IMR-90 (cell line): ENCODE results near the gene LRATD1. TPM values are rescaled to one million over a fixed set of nuclear protein-coding genes. Genes with fewer than 3 reads are reported as not detected.

ENCODE experiments used
- ATAC-seq: fragments of 200-7000 bp; cut with Tn5 transposase; 2 replicates; pipeline ENCODE4 v1.9.1; 2020; ENCODE audit warnings: low read depth, mild to moderate bottlenecking, moderate library complexity
- BruUV-seq: library from RNA; stranded (reverse); fragments of 400-500 nt; replicated peaks from 2 replicates; lab custom pipeline; 2021; lab: Mats Ljungman, UMichigan
- CTCF ChIA-PET: fragments of 300-600 bp; formaldehyde crosslinking; extraction: SDS; loops from one replicate; lab custom pipeline; 2021; ENCODE audit warnings: antibody characterized with exemption; lab: Yijun Ruan, JAX
- POLR2A ChIA-PET: fragments of 300-600 bp; sonication (Branson Sonifier 250); formaldehyde crosslinking; loops from one replicate; lab custom pipeline; 2022; ENCODE audit warnings: antibody characterized with exemption; ENCODE audit not compliant: unreplicated experiment; lab: Charles Lee
- DNase-seq: peaks from one replicate; pipeline ENCODE4 v3.0.0; 2013
- H2AFZ ChIP-seq: replicated peaks from 2 replicates; pipeline ENCODE3; 2013; ENCODE audit warnings: low read length, mild to moderate bottlenecking; ENCODE audit not compliant: poor library complexity
- H2AK5ac ChIP-seq: 2 replicates; pipeline ENCODE4 v1.6.1; 2013; ENCODE audit warnings: low read depth, low read length, inconsistent platforms
- H2AK9ac ChIP-seq: replicated peaks from 2 replicates; pipeline ENCODE3; 2013; ENCODE audit warnings: mild to moderate bottlenecking, low read depth, low read length, moderate library complexity; ENCODE audit not compliant: poor library complexity
- H2BK120ac ChIP-seq: 2 replicates; pipeline ENCODE4 v1.6.1; 2013; ENCODE audit warnings: low read depth, low read length, inconsistent platforms
- H2BK15ac ChIP-seq: 3 replicates; pipeline ENCODE4 v1.6.1; 2013; ENCODE audit warnings: low read depth, low read length, inconsistent platforms
- H2BK20ac ChIP-seq: 2 replicates; pipeline ENCODE4 v1.6.1; 2013; ENCODE audit warnings: low read depth, mild to moderate bottlenecking, inconsistent platforms, low read length, moderate library complexity
- H2BK5ac ChIP-seq: 2 replicates; pipeline ENCODE4 v1.6.1; 2013; ENCODE audit warnings: mild to moderate bottlenecking, low read depth, low read length, inconsistent platforms; ENCODE audit not compliant: poor library complexity, severe bottlenecking
- H3K14ac ChIP-seq: replicated peaks from 2 replicates; pipeline ENCODE4 v1.6.1; 2013; ENCODE audit warnings: low read depth, low read length, inconsistent platforms
- H3K18ac ChIP-seq: 2 replicates; pipeline ENCODE4 v1.6.1; 2013; ENCODE audit warnings: low read depth, low read length, control low read depth
- H3K23ac ChIP-seq: 2 replicates; pipeline ENCODE4 v1.6.1; 2013; ENCODE audit warnings: low read depth, low read length, inconsistent platforms
- H3K27ac ChIP-seq: 2 replicates; pipeline ENCODE4 v1.5.1; 2013; ENCODE audit warnings: mild to moderate bottlenecking, control low read depth, low read length; ENCODE audit not compliant: insufficient read depth
- H3K27me3 ChIP-seq: 2 replicates; pipeline ENCODE4 v1.6.1; 2013; ENCODE audit warnings: low read length; ENCODE audit not compliant: control insufficient read depth, insufficient read depth
- H3K36me3 ChIP-seq: 2 replicates; pipeline ENCODE4 v1.6.1; 2013; ENCODE audit warnings: low read length, mixed read lengths; ENCODE audit not compliant: control insufficient read depth, insufficient read depth
- H3K4ac ChIP-seq: 2 replicates; pipeline ENCODE4 v1.6.1; 2013; ENCODE audit warnings: low read depth, low read length, inconsistent platforms
- H3K4me1 ChIP-seq: 2 replicates; pipeline ENCODE4 v1.6.1; 2013; ENCODE audit warnings: low read length, mixed read lengths; ENCODE audit not compliant: control insufficient read depth, insufficient read depth
- H3K4me2 ChIP-seq: 2 replicates; pipeline ENCODE4 v1.6.1; 2013; ENCODE audit warnings: low read depth, mild to moderate bottlenecking, control low read depth, low read length, moderate library complexity
- H3K4me3 ChIP-seq: 2 replicates; pipeline ENCODE4 v1.5.1; 2013; ENCODE audit warnings: low read depth, mild to moderate bottlenecking, control low read depth, low read length, moderate library complexity; ENCODE audit not compliant: insufficient read depth
- H3K56ac ChIP-seq: 2 replicates; pipeline ENCODE4 v1.6.1; 2013; ENCODE audit warnings: low read length, inconsistent platforms; ENCODE audit not compliant: insufficient read depth; ENCODE audit errors: extremely low read depth
- H3K79me1 ChIP-seq, 2 experiments: 2 replicates each; pipeline ENCODE4 v1.6.1; 2013; ENCODE audit warnings: low read length in 2 of 2, inconsistent platforms in 1 of 2, low read depth in 1 of 2
- H3K9ac ChIP-seq: 2 replicates; pipeline ENCODE4 v1.6.1; 2013; ENCODE audit warnings: low read depth, low read length, control low read depth
- H3K9me1 ChIP-seq: 2 replicates; pipeline ENCODE4 v1.6.1; 2013; ENCODE audit warnings: low read length, inconsistent platforms; ENCODE audit not compliant: insufficient read depth
- H3K9me3 ChIP-seq: 2 replicates; pipeline ENCODE4 v1.6.1; 2013; ENCODE audit warnings: low read length; ENCODE audit not compliant: control insufficient read depth, insufficient read depth
- H4K20me1 ChIP-seq: 2 replicates; pipeline ENCODE4 v1.6.1; 2013; ENCODE audit warnings: low read length, inconsistent platforms; ENCODE audit not compliant: insufficient read depth
- H4K5ac ChIP-seq: 2 replicates; pipeline ENCODE4 v1.6.1; 2013; ENCODE audit warnings: mild to moderate bottlenecking, low read depth, low read length, control low read depth
- H4K8ac ChIP-seq, 2 experiments: 2 replicates each; pipeline ENCODE4 v1.6.1; 2013; ENCODE audit warnings: low read depth in 2 of 2, low read length in 2 of 2, control low read depth in 1 of 2, inconsistent platforms in 1 of 2
- H4K91ac ChIP-seq: 2 replicates; pipeline ENCODE4 v1.6.1; 2013; ENCODE audit warnings: low read depth, low read length, inconsistent platforms; ENCODE audit not compliant: insufficient read depth
- CEBPB ChIP-seq: IDR thresholded peaks from 2 replicates; pipeline ENCODE4 v1.6.1; 2012; ENCODE audit warnings: low read depth, low read length, improper control_type of control experiment
- CTCF ChIP-seq: conservative IDR thresholded peaks from 2 replicates; pipeline ENCODE4 v1.5.1; 2012; ENCODE audit warnings: mild to moderate bottlenecking, low read depth, low read length, improper control_type of control experiment
- FOS ChIP-seq: fragments of 150-350 bp; IDR thresholded peaks from 2 replicates; pipeline ENCODE4 v1.6.1; 2016; ENCODE audit warnings: low read depth, low read length
- MAFK ChIP-seq: IDR thresholded peaks from 2 replicates; pipeline ENCODE4 v1.6.1; 2012; ENCODE audit warnings: low read depth, low read length, improper control_type of control experiment
- MAZ ChIP-seq: IDR thresholded peaks from 2 replicates; pipeline ENCODE4 v1.6.1; 2012; ENCODE audit warnings: low read depth, mild to moderate bottlenecking, low read length, improper control_type of control experiment, moderate library complexity, borderline replicate concordance
- MXI1 ChIP-seq: IDR thresholded peaks from 2 replicates; pipeline ENCODE4 v1.6.1; 2012; ENCODE audit warnings: low read depth, mild to moderate bottlenecking, low read length, moderate library complexity, borderline replicate concordance
- NFE2L2 ChIP-seq: fragments of 150-350 bp; IDR thresholded peaks from 2 replicates; pipeline ENCODE4 v1.6.1; 2016; ENCODE audit warnings: low read depth, mild to moderate bottlenecking, low read length
- POLR2A ChIP-seq: IDR thresholded peaks from 2 replicates; pipeline ENCODE4 v1.6.1; 2012; ENCODE audit warnings: mild to moderate bottlenecking, low read depth, low read length
- RAD21 ChIP-seq: IDR thresholded peaks from 2 replicates; pipeline ENCODE4 v1.6.1; 2012; ENCODE audit warnings: low read length, improper control_type of control experiment
- SMC3 ChIP-seq: fragments of 150-350 bp; IDR thresholded peaks from 2 replicates; pipeline ENCODE4 v1.6.1; 2016; ENCODE audit warnings: low read depth, mild to moderate bottlenecking, antibody characterized with exemption, low read length, moderate library complexity
- WGBS, 2 experiments: methylation state at CpG; one replicate each; pipeline versions ENCODE4 v1.1.5 to v1.1.7; 2013; ENCODE audit warnings: missing lambda C conversion rate in 2 of 2; ENCODE audit not compliant: insufficient read length in 1 of 2; ENCODE audit errors: extremely low coverage in 2 of 2; 5-methylcytosine and 5-hydroxymethylcytosine counted together
- dilution Hi-C: fragments of 300-500 bp; cut with HindIII; formaldehyde crosslinking; loops from one replicate; pipeline ENCODE4 v1.14.3; 2018; ENCODE audit warnings: low sequenced_read_pairs; ENCODE audit not compliant: unreplicated experiment
- in situ Hi-C: fragments of 300-500 bp; cut with MboI; formaldehyde crosslinking; loops from 3 replicates; pipeline ENCODE4 v1.14.3; 2019; ENCODE audit warnings: low sequenced_read_pairs, inconsistent platforms, mixed read lengths
- intact Hi-C: fragments of 100-400 bp; cut with micrococcal nuclease; formaldehyde crosslinking; loops from 2 replicates; pipeline ENCODE4 v1.10.0; 2022
- polyA plus RNA-seq, 3 experiments: library from polyadenylated mRNA; depleted of rRNA; stranded (reverse); fragments of >200 nt; gene quantifications; 2 replicates each; pipeline ENCODE4 v1.2.3, GENCODE V29; 2012; ENCODE audit warnings: low replicate concordance in 1 of 3
- total RNA-seq: library from RNA; depleted of rRNA; stranded (reverse); fragments of >200 nt; gene quantifications from 2 replicates; pipeline ENCODE4 v1.2.3, GENCODE V29; 2012

Gene LRATD1
- total and polyA plus RNA-seq, 2 of the 4 experiments (the other 2 are of a cell fraction): 0.18 to 0.60 TPM

- Histone ChIP-seq H3K4me2 (no peak overlapping the region), H2AK5ac (no peak overlapping the region), H2BK120ac (no peak overlapping the region), H3K9me3 (no peaks in the 10 kb centered on the region), H4K8ac (no peak overlapping the region), H3K4me3 (no peak overlapping the region), H4K5ac (no peak overlapping the region), H3K79me1 (no peaks in the 10 kb centered on the region), H3K27me3 (no peaks in the 10 kb centered on the region), H3K14ac (no peak overlapping the region), H3K36me3 (no peaks in the 10 kb centered on the region), H4K91ac (no peak overlapping the region), H3K9me1 (no peaks in the 10 kb centered on the region), H3K18ac (no peak overlapping the region), H3K9ac (no peak overlapping the region), H3K27ac (no peak overlapping the region), H2AK9ac (no peak overlapping the region), H3K4me1 (no peaks in the 10 kb centered on the region), H2BK20ac (no peak overlapping the region), H4K20me1 (no peaks in the 10 kb centered on the region), H3K56ac (no peak overlapping the region), H3K4ac (no peak overlapping the region), H2BK15ac (no peak overlapping the region), H3K23ac (no peak overlapping the region), H2BK5ac (no peak overlapping the region), H2AFZ (no peak overlapping the region)
- 70% methylated on average over 3 of the region's 3 CpGs; no CpG with 5 or more reads in 1 of the 2 experiments for WGBS, 2 experiments
- dilution Hi-C loops (no loop called here), intact Hi-C loops (no loop called here), in situ Hi-C loops (no loop called here)
- ChIA-PET CTCF (no interaction called here), POLR2A (no interaction called here)
- no peak for ATAC-seq
- TF ChIP-seq RAD21 (no peak), MXI1 (no peak), MAZ (no peak), NFE2L2 (no peak), POLR2A (no peak), CEBPB (no peak), FOS (no peak), MAFK (no peak), CTCF (no peak), SMC3 (no peak)
- DNase-seq: no peak
- no TSS peak for BruUV-seq
These were observed 13.1 kb upstream of the LRATD1 start for GRCh38 chr2:14619441-14619840.
